CD8-positive, alpha-beta memory T cell (primary cell): Measurements from ENCODE around the gene PCIF1. TPM values are rescaled to one million over a fixed set of nuclear protein-coding genes. Genes with fewer than 3 reads are reported as not detected.
A peak's percentile ranks its signal among the peaks of the same experiment; 100 is the strongest.
"Not testable (repeated sequence)": the region's sequence is repeated elsewhere in the genome, so short reads cannot be mapped to it uniquely, and the experiment has no call there.

Source experiments
- CTCF ChIA-PET: fragments of 350-600 bp; sonication (Branson Sonifier 250); formaldehyde crosslinking; loops from one replicate; lab custom pipeline; 2021; ENCODE audit warnings: antibody characterized with exemption; lab: Charles Lee
- POLR2A ChIA-PET: fragments of 350-600 bp; sonication (Branson Sonifier 250); formaldehyde crosslinking; loops from one replicate; lab custom pipeline; 2021; ENCODE audit warnings: antibody characterized with exemption; lab: Charles Lee
- DNase-seq, 5 donors: peaks; one replicate each; pipeline versions ENCODE4 v3.0.0 to v3.0.0-alpha.2; 2020 to 2022; ENCODE audit warnings: mixed read lengths in 1 of 5
- H3K27ac ChIP-seq: one replicate; pipeline ENCODE4 v1.7.0; 2013; ENCODE audit warnings: low read depth, mild to moderate bottlenecking, low read length, moderate library complexity
- H3K27me3 ChIP-seq: 2 replicates; pipeline ENCODE4 v1.7.0; 2013; ENCODE audit warnings: low read length, mild to moderate bottlenecking; ENCODE audit not compliant: insufficient read depth, poor library complexity, severe bottlenecking
- H3K36me3 ChIP-seq: 2 replicates; pipeline ENCODE4 v1.7.0; 2013; ENCODE audit warnings: mild to moderate bottlenecking, low read length, moderate library complexity; ENCODE audit not compliant: insufficient read depth
- H3K4me1 ChIP-seq: 2 replicates; pipeline ENCODE4 v1.7.0; 2013; ENCODE audit warnings: mild to moderate bottlenecking, low read length, moderate library complexity; ENCODE audit not compliant: insufficient read depth
- H3K4me3 ChIP-seq: 2 replicates; pipeline ENCODE4 v1.7.0; 2013; ENCODE audit warnings: mild to moderate bottlenecking, low read length
- H3K9me3 ChIP-seq: 2 replicates; pipeline ENCODE4 v1.7.0; 2013; ENCODE audit warnings: mild to moderate bottlenecking, low read length
- H3K27ac Mint-ChIP-seq, 8 donors: one replicate each; pipeline ENCODE4 v1.8.0; 2020 to 2021; ENCODE audit warnings: mixed read lengths in 8 of 8, mild to moderate bottlenecking in 6 of 8, inconsistent platforms in 3 of 8, moderate library complexity in 3 of 8
- H3K27me3 Mint-ChIP-seq, 2 donors: one replicate each; pipeline ENCODE4 v1.8.0; 2020 to 2021; ENCODE audit warnings: mixed read lengths in 2 of 2, mild to moderate bottlenecking in 1 of 2, moderate library complexity in 1 of 2
- H3K36me3 Mint-ChIP-seq, 3 donors: one replicate each; pipeline ENCODE4 v1.8.0; 2020 to 2021; ENCODE audit warnings: mixed read lengths in 3 of 3, inconsistent platforms in 1 of 3, mild to moderate bottlenecking in 1 of 3
- H3K4me1 Mint-ChIP-seq, 3 donors: one replicate each; pipeline ENCODE4 v1.8.0; 2020 to 2021; ENCODE audit warnings: mixed read lengths in 3 of 3, inconsistent platforms in 1 of 3, mild to moderate bottlenecking in 1 of 3
- H3K4me3 Mint-ChIP-seq, 7 donors: one replicate each; pipeline ENCODE4 v1.8.0; 2020 to 2021; ENCODE audit warnings: mixed read lengths in 7 of 7, mild to moderate bottlenecking in 6 of 7, moderate library complexity in 4 of 7, inconsistent platforms in 2 of 7
- H3K9me3 Mint-ChIP-seq, 5 donors: one replicate each; pipeline ENCODE4 v1.8.0; 2020 to 2022; ENCODE audit warnings: mixed read lengths in 5 of 5, mild to moderate bottlenecking in 3 of 5, moderate library complexity in 2 of 5, inconsistent platforms in 1 of 5
- polyA plus RNA-seq: library from polyadenylated mRNA; unstranded; fragments of 300-500 nt; fragmentation: Illumina TruSeq; gene quantifications from one replicate; pipeline ENCODE4 v1.2.3, GENCODE V29; 2021
- total RNA-seq, 2 experiments: library from RNA; stranded (reverse); gene quantifications; one replicate each; pipeline ENCODE4 v1.2.3, GENCODE V29; 2021

The PCIF1 gene
- total and polyA plus RNA-seq, 3 experiments from 2014 or later: 33.6 to 88.0 (median 34.1) TPM

DNA sequence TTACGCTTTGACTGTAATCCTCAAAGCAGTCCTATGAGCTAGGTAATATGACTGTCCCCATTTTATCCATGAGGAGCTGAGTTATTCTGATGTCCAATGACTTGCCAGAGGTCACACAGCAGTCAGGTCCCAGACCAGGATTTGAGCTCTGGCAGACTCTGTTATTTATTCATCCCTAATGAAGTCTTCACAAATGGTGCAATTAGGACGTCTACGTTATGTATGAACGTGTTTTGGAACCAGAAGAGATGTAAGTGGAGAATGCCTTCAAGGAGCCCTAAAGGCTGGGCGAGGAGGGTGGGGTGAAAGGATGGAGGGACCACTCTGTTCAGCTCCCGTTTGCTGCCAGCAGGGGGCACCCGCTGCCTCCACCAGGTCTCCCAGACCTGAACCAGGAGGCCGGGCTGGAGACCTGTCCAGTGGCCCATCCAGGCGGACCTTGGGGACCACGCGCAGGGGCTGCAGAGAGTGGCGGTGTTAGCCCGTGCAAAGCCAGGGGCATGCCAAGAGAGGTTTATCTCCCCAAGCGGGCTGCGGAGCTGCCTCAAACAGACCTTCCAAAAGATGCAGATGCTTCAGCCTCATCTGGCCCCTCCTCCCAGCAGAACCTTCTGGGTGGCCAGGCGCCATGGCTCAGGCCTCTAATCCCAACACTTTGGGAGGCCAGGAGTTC is 52.8 kb downstream of the PCIF1 start:
- H3K27ac ChIP-seq: no peak overlapping the region
- no peaks in the 10 kb centered on the region for H3K36me3 ChIP-seq
- H3K4me3 ChIP-seq: no peak overlapping the region
- Mint-ChIP-seq H3K4me1 (no peaks in the 10 kb centered on the region), H3K27ac (no peak overlapping the region), H3K36me3 (no peaks in the 10 kb centered on the region), H3K4me3 (no peak overlapping the region), H3K27me3 (peaks cover 14% of the 10 kb centered on the region in 2 donors), H3K9me3 (no peaks in the 10 kb centered on the region)
- H3K4me1 ChIP-seq: no peaks in the 10 kb centered on the region
- DNase-seq: peak; percentile 61 to 80 (median 67)
- H3K9me3 ChIP-seq: no peaks in the 10 kb centered on the region
- POLR2A ChIA-PET: interaction anchor here (0.7 to 1.6 kb wide), 3 partner anchors 18 to 35 kb away, joined by 3 to 9 read pairs (median 7); no protein-coding TSS in a partner anchor
- CTCF ChIA-PET: interaction anchor here (0.9 to 5.4 kb wide), 25 partner anchors 8 to 534 kb away, joined by 3 to 35 read pairs (median 4); partner anchors contain the start of genes MMP9 and ZNF335
- no peaks in the 10 kb centered on the region for H3K27me3 ChIP-seq

DNA sequence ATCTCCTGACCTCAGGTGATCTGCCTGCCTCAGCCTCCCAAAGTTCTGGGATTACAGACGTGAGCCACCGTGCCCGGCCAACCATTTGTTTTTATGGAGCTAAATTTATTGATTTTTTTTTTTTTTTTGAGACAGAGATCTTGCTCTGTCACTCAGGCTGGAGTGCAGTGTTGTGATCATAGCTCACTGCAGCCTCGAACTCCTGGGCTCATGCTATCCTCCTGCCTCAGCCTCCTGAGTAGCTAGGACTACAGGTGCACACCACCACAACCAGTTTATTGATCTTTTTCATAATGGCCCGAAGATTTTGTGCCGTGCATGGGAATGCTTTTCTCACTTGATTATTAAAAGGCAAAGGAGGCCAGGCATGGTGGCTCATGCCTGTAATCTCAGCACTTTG is 54.3 kb downstream of the PCIF1 start:
- POLR2A ChIA-PET: not testable (repeated sequence)
- CTCF ChIA-PET: interaction anchor here (0.7 to 5.4 kb wide), 4 partner anchors 20 to 186 kb away, joined by 3 to 35 read pairs (median 10); partner anchors contain the start of gene MMP9

DNA sequence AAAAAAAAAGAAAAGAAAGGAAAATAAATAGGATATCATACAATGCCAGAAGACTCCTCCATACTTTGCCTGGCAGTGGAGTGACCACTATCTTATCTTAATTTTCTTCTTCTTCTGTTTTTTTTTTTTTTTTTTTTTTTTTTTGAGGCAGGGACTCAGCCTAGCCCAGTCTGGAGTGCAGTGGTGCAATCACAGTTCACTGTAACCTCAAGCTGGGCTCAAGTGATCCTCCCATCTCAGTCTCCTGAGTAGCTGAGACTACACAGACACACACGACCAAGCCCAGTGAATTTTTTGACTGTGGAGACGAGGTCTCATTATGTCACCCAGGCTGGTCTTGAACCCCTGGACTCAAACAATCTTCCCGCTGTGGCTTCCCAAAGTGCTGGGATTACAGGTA is 57.1 kb downstream of the PCIF1 start:
- peaks cover 5% of the 10 kb centered on the region for H3K4me1 ChIP-seq
- Mint-ChIP-seq H3K9me3 (no peaks in the 10 kb centered on the region), H3K27me3 (peaks cover 20 to 23% of the 10 kb centered on the region in 2 donors), H3K4me1 (peaks cover 5 to 8% (median 6%) of the 10 kb centered on the region in 3 donors), H3K36me3 (no peaks in the 10 kb centered on the region), H3K4me3 (no peak overlapping the region), H3K27ac (no peak overlapping the region)
- no peaks in the 10 kb centered on the region for H3K36me3 ChIP-seq
- no peak overlapping the region for H3K27ac ChIP-seq
- DNase-seq: no peak
- ChIA-PET POLR2A (no interaction called here), CTCF (interaction anchor here (0.7 kb wide), 1 partner anchor 24 kb away, joined by 3 read pairs; no protein-coding TSS in a partner anchor)
- H3K9me3 ChIP-seq: no peaks in the 10 kb centered on the region
- H3K27me3 ChIP-seq: no peaks in the 10 kb centered on the region
- H3K4me3 ChIP-seq: no peak overlapping the region

More for the DNA sequence above, 54.3 kb downstream of the PCIF1 start:
- H3K36me3 Mint-ChIP-seq, H3K27ac Mint-ChIP-seq, H3K27me3 ChIP-seq, H3K9me3 ChIP-seq, H3K27ac ChIP-seq, H3K4me3 ChIP-seq, H3K4me1 ChIP-seq, H3K4me3 Mint-ChIP-seq, DNase-seq, H3K9me3 Mint-ChIP-seq, H3K4me1 Mint-ChIP-seq, H3K36me3 ChIP-seq: not testable (repeated sequence)
- H3K27me3 Mint-ChIP-seq: peaks cover 18 to 20% of the 10 kb centered on the region in 2 donors

DNA sequence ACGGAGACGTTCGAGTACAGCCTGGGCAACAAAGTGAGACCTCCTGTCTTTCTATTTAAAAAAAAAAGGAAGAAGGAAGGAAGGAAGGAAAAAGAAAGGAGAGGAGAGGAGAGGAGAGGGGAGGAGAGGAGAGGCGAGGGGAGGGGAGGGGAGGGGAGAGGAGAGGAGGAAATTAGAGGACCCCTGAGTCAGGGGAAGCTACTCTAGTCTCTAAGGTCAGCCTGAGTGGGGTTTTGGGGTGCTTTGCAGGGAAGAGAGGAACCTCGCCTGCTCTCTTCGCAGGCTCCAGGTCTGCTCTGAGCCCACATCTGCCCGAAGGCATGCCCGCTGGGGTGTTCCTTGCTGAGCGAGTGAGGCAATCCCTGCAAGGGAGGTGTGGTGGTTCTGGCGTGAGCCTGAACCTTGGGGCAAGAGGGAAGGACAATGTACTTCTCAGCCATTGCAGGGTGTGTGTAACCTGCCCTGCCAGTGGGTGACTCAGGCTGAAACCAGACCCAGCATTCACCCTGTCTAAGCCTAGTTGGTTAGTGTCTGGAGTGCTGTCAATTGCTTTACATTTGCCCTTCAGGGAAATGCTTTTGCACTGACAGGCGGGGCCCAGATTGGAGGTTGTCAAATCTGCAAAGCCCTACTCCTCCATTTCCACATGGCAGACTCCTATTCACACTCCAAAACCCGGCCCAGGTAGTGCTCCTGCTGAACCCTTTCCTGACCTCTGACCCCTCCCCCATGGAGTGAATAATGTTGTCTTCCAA is 58.9 kb downstream of the PCIF1 start:
- H3K4me3 Mint-ChIP-seq: no peak overlapping the region
- no peak overlapping the region for H3K27ac Mint-ChIP-seq
- no peak for DNase-seq
- H3K36me3 Mint-ChIP-seq: peaks cover 0 to 1% (median 0%) of the 10 kb centered on the region in 3 donors
- Histone ChIP-seq H3K9me3 (no peaks in the 10 kb centered on the region), H3K36me3 (no peaks in the 10 kb centered on the region), H3K27me3 (no peaks in the 10 kb centered on the region), H3K4me3 (no peak overlapping the region), H3K27ac (no peak overlapping the region), H3K4me1 (peaks cover 18% of the 10 kb centered on the region)
- CTCF ChIA-PET: no interaction called here
- H3K9me3 Mint-ChIP-seq: no peaks in the 10 kb centered on the region
- H3K27me3 Mint-ChIP-seq: peaks cover 22 to 34% of the 10 kb centered on the region in 2 donors
- POLR2A ChIA-PET: no interaction called here
- peaks cover 10 to 17% (median 14%) of the 10 kb centered on the region in 3 donors for H3K4me1 Mint-ChIP-seq

DNA sequence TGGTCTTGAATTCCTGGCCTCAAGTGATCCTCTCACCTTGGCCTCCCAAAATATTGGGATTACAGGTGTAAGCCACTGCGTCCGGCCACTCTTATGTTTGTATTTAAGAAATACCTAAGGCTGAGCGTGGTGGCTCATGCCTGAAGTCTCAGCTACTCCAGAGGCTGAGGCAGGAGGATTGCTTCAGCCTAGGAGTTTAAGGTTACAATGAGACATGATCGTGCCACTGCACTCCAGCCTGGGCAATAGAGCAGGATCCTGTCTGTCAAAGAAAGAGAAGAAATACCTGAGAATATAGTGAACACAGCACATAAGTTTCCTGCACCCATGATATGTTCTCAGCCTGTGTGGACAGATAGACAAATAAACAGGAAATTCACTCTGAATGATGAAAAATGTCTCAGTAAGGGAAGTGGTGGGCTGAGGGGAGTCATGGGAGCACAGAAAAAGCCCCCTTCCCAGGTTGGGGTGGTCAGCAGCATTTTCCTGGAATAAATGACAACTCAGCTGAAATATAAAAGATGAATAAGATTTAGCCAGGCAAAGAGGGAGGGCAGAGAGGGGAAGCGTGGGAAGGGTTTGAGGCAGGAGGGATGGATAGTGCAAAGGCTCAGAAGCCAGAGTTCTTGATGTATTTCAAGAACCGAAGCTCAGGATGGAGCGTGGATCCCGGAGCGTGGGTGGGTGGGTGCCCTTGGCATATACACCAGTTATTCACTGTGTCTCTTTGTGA is 60.4 kb downstream of the PCIF1 start:
- Histone ChIP-seq H3K27me3 (no peaks in the 10 kb centered on the region), H3K36me3 (no peaks in the 10 kb centered on the region), H3K27ac (no peak overlapping the region), H3K9me3 (no peaks in the 10 kb centered on the region), H3K4me1 (peaks cover 33% of the 10 kb centered on the region), H3K4me3 (no peak overlapping the region)
- ChIA-PET POLR2A (no interaction called here), CTCF (interaction anchor here (0.7 to 5.6 kb wide), 2 partner anchors 8 to 20 kb away, joined by 3 to 24 read pairs; no protein-coding TSS in a partner anchor)
- H3K4me3 Mint-ChIP-seq: no peak overlapping the region
- H3K27ac Mint-ChIP-seq: no peak overlapping the region
- no peak for DNase-seq
- peaks cover 23 to 35% of the 10 kb centered on the region in 2 donors for H3K27me3 Mint-ChIP-seq
- peaks cover 0 to 1% (median 0%) of the 10 kb centered on the region in 3 donors for H3K36me3 Mint-ChIP-seq
- H3K9me3 Mint-ChIP-seq: no peaks in the 10 kb centered on the region
- H3K4me1 Mint-ChIP-seq: peaks cover 22 to 33% (median 29%) of the 10 kb centered on the region in 3 donors

DNA sequence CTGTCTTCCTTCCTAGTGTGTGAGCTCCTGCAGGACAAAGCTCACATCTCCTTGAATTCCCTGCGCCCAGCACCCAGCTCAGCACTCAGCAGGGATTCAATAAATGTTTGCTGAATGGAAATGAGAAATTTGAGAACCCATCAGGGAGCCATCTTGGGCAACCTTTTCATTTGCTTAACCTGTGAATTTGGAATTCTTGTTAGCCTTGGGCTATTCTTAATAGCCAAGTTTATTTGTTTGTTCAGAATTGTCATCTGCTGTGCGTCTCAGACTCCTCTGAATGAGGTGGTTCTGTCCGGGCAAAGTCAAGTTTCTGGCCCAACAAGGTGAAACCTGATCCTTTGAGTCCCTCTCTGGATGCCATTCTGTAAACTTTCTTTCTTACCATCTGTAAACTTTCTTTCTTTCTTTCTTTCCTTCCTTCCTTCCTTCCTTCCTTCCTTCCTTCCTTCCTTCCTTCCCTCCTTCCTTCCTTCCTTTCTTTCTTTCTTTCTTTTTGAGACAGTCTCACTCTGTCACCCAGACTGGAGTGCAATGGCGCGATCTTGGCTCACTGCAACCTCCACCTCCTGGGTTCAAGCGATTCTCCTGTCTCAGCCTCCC is 61.1 kb downstream of the PCIF1 start:
- CTCF ChIA-PET: interaction anchor here (5.6 kb wide), 1 partner anchor 8 kb away, joined by 24 read pairs; no protein-coding TSS in a partner anchor
- H3K9me3 Mint-ChIP-seq, H3K4me3 ChIP-seq, H3K4me3 Mint-ChIP-seq, POLR2A ChIA-PET, H3K36me3 Mint-ChIP-seq, H3K27ac ChIP-seq, H3K9me3 ChIP-seq, DNase-seq, H3K27me3 ChIP-seq, H3K27ac Mint-ChIP-seq, H3K36me3 ChIP-seq: not testable (repeated sequence)
- peaks cover 40% of the 10 kb centered on the region for H3K4me1 ChIP-seq
- Mint-ChIP-seq H3K27me3 (peaks cover 18 to 31% of the 10 kb centered on the region in 2 donors), H3K4me1 (peaks cover 27 to 39% (median 36%) of the 10 kb centered on the region in 3 donors)

DNA sequence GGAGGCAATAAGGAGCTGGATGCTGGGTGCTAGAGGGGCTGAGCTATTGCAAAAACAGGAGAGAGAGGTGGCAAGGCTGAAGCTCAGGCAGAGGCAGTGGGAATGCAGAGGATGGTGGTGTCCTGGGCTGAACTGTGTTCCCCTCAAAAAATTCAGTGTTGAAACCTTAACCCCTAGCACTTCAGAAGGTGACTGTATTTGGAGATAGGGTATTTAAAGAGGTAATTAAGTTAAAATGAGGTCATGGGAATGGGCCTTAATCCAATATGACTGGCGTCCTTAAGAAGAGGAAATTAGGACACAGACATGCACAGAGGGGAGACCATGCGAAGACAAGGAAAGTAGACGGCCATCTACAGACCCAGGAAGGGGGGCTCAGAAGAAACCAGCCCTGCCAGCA is 62.7 kb downstream of the PCIF1 start:
- H3K36me3 Mint-ChIP-seq: peaks cover 0 to 1% (median 0%) of the 10 kb centered on the region in 3 donors
- H3K4me3 Mint-ChIP-seq: no peak overlapping the region
- peak overlapping the region in 1 of 8 donors; percentile 69 for H3K27ac Mint-ChIP-seq
- Histone ChIP-seq H3K4me3 (no peak overlapping the region), H3K9me3 (no peaks in the 10 kb centered on the region), H3K36me3 (no peaks in the 10 kb centered on the region), H3K27me3 (no peaks in the 10 kb centered on the region), H3K27ac (no peak overlapping the region), H3K4me1 (peaks cover 52% of the 10 kb centered on the region)
- CTCF ChIA-PET: interaction anchor here (0.8 to 5.6 kb wide), 3 partner anchors 10 to 25 kb away, joined by 3 to 24 read pairs (median 4); no protein-coding TSS in a partner anchor
- POLR2A ChIA-PET: no interaction called here
- H3K9me3 Mint-ChIP-seq: no peaks in the 10 kb centered on the region
- no peak for DNase-seq
- H3K4me1 Mint-ChIP-seq: peaks cover 29 to 48% (median 41%) of the 10 kb centered on the region in 3 donors
- H3K27me3 Mint-ChIP-seq: peaks cover 16 to 25% of the 10 kb centered on the region in 2 donors
